Stimulated activated CD4-positive, alpha-beta T cell treated with anti-CD3 and anti-CD28 coated beads, Interleukin-2, amount 100 ng/mL, for 48 hours (primary cell): ENCODE data around the gene CH25H.
"Not testable (repeated sequence)": the region's sequence is repeated elsewhere in the genome, so short reads cannot be mapped to it uniquely, and the experiment has no call there.

Source experiments
- DNase-seq, 2 donors: peaks; one replicate each; pipeline ENCODE4 v3.0.0-alpha.2; 2020

CH25H gene

GRCh38 chr10:89189211-89189734, 17.8 kb downstream of the CH25H start:
- no peak for DNase-seq

- DNase-seq, result no peak
Observed at GRCh38 chr10:89185658-89186057, 21.5 kb downstream of the CH25H start.

DNA sequence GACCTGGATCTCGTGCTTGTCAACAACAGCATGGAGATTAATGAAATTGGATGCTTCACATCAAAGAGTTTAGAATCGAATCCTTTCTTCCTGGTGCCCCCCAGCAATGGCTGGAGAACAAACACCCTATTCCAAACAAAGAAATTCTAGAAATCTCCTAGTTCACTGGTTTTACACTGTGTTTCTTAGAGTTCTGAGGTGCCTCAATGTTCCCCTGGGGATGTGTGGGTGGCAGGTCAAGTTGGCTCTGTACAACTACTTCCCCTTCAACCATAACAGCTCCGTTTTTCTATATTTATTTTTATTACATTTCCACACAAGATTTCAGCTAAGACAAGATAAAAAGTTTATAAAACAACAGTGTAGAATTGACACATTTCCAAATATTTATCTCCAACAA, 22.5 kb downstream of the CH25H start:
- DNase-seq, result no peak

- no peak for DNase-seq
Observed at GRCh38 chr10:89183571-89183970, 23.5 kb downstream of the CH25H start.

GRCh38 chr10:89182894-89183293, 24.2 kb downstream of the CH25H start:
- no peak for DNase-seq

DNA sequence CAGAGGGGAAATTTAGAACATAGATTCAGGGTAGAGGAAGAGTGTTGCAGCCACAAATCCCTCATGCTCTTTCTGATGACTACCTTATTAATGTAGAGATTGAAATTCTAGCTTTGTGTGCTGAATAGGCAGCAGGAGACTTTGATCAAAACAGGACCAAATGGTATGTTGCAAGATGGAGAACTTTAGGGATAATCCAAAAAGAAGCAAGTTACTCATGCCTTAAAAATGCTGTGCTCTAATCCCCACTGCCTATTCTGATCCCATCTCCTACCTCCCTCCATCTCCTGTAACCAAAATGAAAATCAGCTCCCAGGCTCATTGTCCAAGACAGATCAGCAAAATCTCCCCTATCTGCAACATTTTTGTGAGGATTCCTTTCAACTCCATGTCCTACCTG, 31.3 kb downstream of the CH25H start:
- no peak for DNase-seq

- no peak for DNase-seq
Observed at GRCh38 chr10:89173075-89173474, 34.0 kb downstream of the CH25H start.

- no peak for DNase-seq
Observed at GRCh38 chr10:89171996-89172395, 35.1 kb downstream of the CH25H start.

- no peak for DNase-seq
Observed at GRCh38 chr10:89171263-89171872, 35.7 kb downstream of the CH25H start.

DNA sequence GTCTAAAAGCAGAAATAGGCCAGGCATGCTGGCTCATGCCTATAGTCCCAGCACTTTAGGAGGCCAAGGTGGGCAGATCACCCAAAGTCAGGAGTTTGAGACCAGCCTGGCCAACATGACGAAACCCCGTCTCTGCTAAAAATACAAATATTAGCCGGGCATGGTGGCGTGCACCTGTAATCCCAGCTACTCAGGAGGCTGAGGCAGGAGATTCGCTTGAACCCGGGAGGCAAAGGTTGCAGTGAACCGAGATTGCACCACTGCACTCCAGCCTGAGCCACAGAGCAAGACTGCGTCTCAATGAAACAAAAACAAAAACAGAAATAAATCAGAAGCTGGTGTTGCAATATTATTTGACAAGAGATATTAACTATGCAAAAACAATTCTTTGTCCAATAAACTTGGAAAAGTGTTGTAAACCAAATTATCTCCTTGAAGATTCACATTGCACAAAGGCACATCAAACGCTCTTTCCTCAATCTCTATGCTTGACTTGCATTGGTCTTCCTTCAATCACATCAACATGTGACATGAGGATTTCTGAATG, 38.7 kb downstream of the CH25H start:
- not testable (repeated sequence) for DNase-seq

DNA sequence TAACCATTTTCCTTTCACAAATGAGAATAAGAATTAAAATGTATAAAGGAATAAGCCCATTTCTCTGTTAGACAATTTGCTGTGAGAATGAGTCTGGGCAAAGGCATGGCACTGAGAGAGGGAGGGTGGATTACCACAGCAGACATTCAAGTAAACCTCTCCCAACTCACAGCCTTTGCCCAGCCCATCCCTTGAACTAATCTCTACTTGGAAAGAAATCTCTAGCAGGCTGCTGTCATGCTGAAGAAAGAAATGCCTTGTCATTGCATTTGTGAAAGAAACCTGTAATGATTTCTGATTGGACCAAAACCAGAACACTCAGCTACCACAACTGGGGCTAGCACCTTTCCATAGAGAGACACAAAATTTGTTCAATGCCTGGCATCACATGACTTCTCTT, 39.2 kb downstream of the CH25H start:
- DNase-seq, result no peak

DNA sequence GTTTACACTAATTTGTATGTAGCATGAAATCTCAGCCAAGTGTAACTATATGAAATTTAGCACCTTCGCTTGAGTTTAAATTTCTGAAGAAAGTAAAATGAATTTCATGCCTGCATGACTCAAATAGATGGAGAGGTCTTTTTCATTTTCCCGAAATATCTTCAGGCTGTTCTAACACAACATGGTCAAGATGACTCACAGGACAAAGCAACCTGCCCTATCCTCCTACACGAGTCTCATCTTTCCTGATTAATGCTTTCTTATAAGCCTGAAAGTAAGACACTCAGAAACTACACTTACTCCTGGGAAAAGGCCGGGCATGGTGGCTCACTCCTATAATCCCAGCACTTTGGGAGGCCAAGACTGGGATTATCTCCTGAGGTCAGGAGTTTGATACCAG, 41.2 kb downstream of the CH25H start:
- DNase-seq, result no peak

DNA sequence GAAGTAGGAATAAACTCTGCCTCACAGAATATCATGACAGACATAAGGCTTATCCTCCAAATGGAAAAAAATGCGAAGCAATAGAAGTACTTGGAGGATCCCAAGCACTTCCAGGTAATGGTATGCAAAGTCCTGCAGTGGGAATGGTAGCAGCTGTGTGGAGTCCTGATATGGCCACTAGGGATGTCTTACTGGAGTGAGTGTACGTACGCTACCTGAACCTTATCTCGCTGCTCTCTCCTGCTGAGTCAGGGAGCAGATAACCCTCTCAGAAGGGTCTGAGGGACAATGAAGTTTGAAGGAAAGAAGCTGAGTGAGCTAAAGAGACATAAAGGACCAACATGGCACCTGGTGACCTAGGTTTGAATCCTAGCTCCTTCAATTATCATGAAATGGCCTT, 42.2 kb downstream of the CH25H start:
- no peak for DNase-seq

DNA sequence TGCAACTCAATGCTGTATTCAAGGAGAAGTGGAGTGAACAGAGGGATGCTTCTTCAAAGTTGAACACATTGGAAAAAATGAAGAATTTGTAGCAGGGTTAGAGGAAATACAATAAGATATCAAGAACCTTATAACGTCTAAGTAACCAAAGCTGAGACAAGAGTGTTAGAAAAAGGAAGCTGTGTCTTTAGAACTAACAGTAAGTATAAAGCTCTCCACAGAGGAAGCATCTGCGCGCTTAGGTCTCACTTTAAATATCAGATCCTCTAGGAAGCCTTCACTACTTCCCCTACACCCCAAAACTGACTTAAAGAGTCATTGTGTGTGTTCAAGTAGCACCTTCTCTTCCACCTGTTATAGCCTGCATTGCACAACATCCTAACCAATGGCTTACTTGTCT, 43.0 kb downstream of the CH25H start:
- DNase-seq, result no peak

DNA sequence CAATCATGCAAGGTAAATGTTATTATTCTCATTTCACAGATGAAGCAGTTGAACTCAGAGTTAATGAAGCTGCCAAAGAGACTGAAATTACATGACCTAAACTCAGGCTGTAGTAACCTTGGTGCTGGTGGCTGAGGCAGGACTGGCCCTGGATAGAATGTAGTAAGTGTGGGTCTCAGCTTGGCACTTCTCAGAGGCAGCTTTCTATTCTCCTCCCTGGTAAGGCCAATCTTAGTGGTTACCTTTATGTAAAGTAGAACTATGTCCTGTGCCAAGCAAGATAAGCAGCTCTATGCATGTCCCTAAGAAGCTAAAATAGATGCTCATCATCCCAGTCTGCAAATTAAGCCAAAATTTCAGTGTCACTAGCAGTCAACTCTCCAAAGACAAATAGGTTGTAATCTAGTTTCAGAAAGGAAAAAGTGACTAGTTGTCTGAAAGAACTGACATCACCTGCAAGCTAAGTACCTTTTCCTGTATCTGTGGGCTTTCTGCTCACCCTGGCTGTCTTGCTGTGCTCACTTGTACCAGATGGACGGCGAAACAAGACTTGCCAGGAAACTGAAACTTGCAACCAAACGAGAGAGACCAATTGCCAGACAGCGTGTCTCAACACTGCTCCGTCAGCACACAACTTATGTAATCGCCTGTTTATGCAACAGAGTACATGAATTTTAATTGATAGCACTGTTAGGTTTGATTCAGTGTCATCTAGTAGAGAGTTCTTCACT, 43.7 kb downstream of the CH25H start:
- DNase-seq, result peak; percentile 24 to 29

GRCh38 chr10:89162596-89162995, 44.5 kb downstream of the CH25H start:
- no peak for DNase-seq

- no peak for DNase-seq
Observed at GRCh38 chr10:89160339-89160738, 46.8 kb downstream of the CH25H start.

- DNase-seq, result no peak
Observed at GRCh38 chr10:89159761-89160160, 47.4 kb downstream of the CH25H start.

GRCh38 chr10:89159316-89159715, 47.8 kb downstream of the CH25H start:
- DNase-seq, result no peak

DNA sequence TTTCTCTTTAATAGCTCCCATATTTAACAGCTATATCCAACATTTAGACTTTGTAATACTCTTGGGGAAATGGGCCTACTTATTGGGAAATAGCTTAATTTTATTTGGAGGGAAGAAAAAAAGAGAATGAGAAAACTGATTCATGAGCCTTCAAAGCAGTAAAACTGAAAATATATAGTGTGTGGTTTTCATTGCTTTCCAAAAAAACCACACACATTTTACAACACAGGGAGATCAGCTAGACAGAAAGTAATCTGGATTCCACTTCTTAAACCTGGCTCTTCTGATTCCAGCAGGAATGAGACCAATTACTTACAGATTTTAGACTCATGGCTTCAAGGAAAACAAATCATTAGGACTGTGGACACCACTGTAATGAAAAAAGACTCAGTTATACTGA, 48.7 kb downstream of the CH25H start:
- no peak for DNase-seq

- DNase-seq, result no peak
Observed at GRCh38 chr10:89156161-89156835, 50.8 kb downstream of the CH25H start.
